Measurements from ENCODE around the gene SLC30A2. TPM values are rescaled to one million over a fixed set of nuclear protein-coding genes. Genes with fewer than 3 reads are reported as not detected.

The SLC30A2 gene
- total RNA-seq, 1 donor from 2014 or later = 0.17 TPM

- no peak overlapping the region for H3K27ac Mint-ChIP-seq
- no peak for DNase-seq (ENCODE audit: low spot score, unreplicated experiment)
- no peaks in the 10 kb centered on the region for H3K36me3 Mint-ChIP-seq (ENCODE audit: insufficient read depth)
- H3K27me3 Mint-ChIP-seq = peaks cover 12% of the 10 kb centered on the region
- H3K4me1 Mint-ChIP-seq (ENCODE audit: low read depth) = peaks cover 23% of the 10 kb centered on the region
- TF ChIP-seq, protein P1, sequence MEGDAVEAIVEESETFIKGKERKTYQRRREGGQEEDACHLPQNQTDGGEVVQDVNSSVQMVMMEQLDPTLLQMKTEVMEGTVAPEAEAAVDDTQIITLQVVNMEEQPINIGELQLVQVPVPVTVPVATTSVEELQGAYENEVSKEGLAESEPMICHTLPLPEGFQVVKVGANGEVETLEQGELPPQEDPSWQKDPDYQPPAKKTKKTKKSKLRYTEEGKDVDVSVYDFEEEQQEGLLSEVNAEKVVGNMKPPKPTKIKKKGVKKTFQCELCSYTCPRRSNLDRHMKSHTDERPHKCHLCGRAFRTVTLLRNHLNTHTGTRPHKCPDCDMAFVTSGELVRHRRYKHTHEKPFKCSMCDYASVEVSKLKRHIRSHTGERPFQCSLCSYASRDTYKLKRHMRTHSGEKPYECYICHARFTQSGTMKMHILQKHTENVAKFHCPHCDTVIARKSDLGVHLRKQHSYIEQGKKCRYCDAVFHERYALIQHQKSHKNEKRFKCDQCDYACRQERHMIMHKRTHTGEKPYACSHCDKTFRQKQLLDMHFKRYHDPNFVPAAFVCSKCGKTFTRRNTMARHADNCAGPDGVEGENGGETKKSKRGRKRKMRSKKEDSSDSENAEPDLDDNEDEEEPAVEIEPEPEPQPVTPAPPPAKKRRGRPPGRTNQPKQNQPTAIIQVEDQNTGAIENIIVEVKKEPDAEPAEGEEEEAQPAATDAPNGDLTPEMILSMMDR (IDR thresholded peaks at IDR 0.05; ENCODE audit: unreplicated experiment) = no peak
- H3K4me3 Mint-ChIP-seq (ENCODE audit: low read depth) = no peak overlapping the region
- H3K9me3 Mint-ChIP-seq (ENCODE audit: low read depth) = no peaks in the 10 kb centered on the region
Observed at GRCh38 chr1:26064553-26064952, 18.6 kb upstream of the SLC30A2 start.

DNA sequence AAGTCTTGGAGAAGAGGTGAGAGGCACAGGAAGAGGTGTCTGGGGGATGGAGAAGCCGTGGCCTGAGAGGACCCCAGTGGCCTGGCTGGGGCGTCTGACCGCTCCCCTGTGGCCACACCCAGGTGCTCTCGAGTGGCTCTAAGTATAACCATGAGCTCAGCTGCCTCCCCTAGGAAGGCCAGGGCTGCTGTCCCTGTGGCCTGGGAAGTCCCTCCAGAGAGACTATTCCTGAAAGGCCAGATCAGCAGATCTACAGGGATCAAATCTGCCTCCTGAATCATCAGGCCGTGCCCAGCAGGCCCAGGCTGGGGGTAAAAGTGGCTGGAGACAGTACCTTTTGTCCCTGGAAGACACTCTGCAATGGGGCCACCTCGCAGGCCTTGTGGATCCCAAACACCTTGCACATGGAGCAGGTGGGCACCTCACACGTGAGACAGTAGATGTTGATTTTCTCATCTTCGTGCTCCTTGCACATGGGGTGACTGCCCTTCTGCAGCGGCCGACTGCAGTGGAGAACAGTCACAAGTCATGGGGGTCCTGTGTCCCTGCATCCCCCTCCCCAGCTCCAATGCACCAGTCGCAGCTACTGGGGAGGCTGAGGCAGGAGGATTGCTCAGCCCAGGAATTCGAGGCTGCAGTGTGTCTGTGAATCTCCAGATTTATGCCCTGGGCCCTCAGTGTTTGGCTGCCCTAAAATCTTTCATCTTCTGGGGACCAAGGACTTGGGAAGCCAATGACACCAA, 15.1 kb upstream of the SLC30A2 start:
- TF ChIP-seq, protein P1 (IDR thresholded peaks at IDR 0.05; ENCODE audit: unreplicated experiment) = no peak
- peaks cover 26% of the 10 kb centered on the region for H3K27me3 Mint-ChIP-seq
- no peak overlapping the region for H3K27ac Mint-ChIP-seq
- no peak for DNase-seq (ENCODE audit: low spot score, unreplicated experiment)
- H3K4me3 Mint-ChIP-seq (ENCODE audit: low read depth) = no peak overlapping the region
- H3K9me3 Mint-ChIP-seq (ENCODE audit: low read depth) = no peaks in the 10 kb centered on the region
- no peaks in the 10 kb centered on the region for H3K36me3 Mint-ChIP-seq (ENCODE audit: insufficient read depth)
- H3K4me1 Mint-ChIP-seq (ENCODE audit: low read depth) = peaks cover 8% of the 10 kb centered on the region

GRCh38 chr1:26059906-26060305, 14.0 kb upstream of the SLC30A2 start:
- Mint-ChIP-seq H3K36me3 (ENCODE audit: insufficient read depth) (no peaks in the 10 kb centered on the region), H3K27ac (no peak overlapping the region), H3K27me3 (peaks cover 29% of the 10 kb centered on the region), H3K4me1 (ENCODE audit: low read depth) (peaks cover 5% of the 10 kb centered on the region), H3K9me3 (ENCODE audit: low read depth) (no peaks in the 10 kb centered on the region), H3K4me3 (ENCODE audit: low read depth) (no peak overlapping the region)
- DNase-seq (ENCODE audit: low spot score, unreplicated experiment) = no peak
- TF ChIP-seq, protein P1 (IDR thresholded peaks at IDR 0.05; ENCODE audit: unreplicated experiment) = no peak

- Mint-ChIP-seq H3K9me3 (ENCODE audit: low read depth) (no peaks in the 10 kb centered on the region), H3K27me3 (peaks cover 41% of the 10 kb centered on the region), H3K27ac (no peak overlapping the region), H3K36me3 (ENCODE audit: insufficient read depth) (no peaks in the 10 kb centered on the region), H3K4me1 (ENCODE audit: low read depth) (no peaks in the 10 kb centered on the region), H3K4me3 (ENCODE audit: low read depth) (no peak overlapping the region)
- TF ChIP-seq, protein P1 (IDR thresholded peaks at IDR 0.05; ENCODE audit: unreplicated experiment) = no peak
- no peak for DNase-seq (ENCODE audit: low spot score, unreplicated experiment)
Observed at GRCh38 chr1:26058052-26058595, 12.2 kb upstream of the SLC30A2 start.

DNA sequence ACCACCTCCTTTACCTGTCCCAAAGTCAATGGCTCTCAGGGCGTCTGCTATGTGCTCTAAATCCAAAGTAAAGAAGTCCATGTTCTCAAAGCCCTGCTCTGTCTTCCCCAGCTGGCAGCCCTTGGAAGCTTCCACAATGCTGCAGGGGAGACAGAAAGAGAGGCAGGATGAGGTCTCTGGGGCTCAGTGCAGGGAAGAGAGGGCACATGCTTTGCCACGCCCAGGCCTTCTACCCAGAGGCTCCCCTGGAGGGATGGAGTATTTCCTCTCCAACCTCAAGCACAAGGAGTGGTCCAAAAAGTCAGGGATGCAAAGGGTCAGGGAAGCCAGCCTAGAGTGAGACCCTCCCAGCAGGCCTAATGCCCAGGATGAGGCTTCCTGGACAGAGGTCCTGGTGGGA, 11.3 kb upstream of the SLC30A2 start:
- Mint-ChIP-seq H3K36me3 (ENCODE audit: insufficient read depth) (no peaks in the 10 kb centered on the region), H3K27ac (no peak overlapping the region), H3K27me3 (peaks cover 41% of the 10 kb centered on the region), H3K9me3 (ENCODE audit: low read depth) (no peaks in the 10 kb centered on the region), H3K4me3 (ENCODE audit: low read depth) (no peak overlapping the region), H3K4me1 (ENCODE audit: low read depth) (no peaks in the 10 kb centered on the region)
- TF ChIP-seq, protein P1 (IDR thresholded peaks at IDR 0.05; ENCODE audit: unreplicated experiment) = no peak
- DNase-seq (ENCODE audit: low spot score, unreplicated experiment) = no peak
